GM23338 (cell line): ENCODE measurements around the gene TRIM72. TPM values are rescaled to one million over a fixed set of nuclear protein-coding genes. Genes with fewer than 3 reads are reported as not detected.

ENCODE experiments used
- ATAC-seq: fragments of 200-7000 bp; cut with Tn5 transposase; 3 replicates; pipeline ENCODE4 v1.9.1; 2020
- DNase-seq: peaks from one replicate; pipeline ENCODE4 v3.0.0-alpha.2; 2015; ENCODE audit warnings: low spot score
- H2AFZ ChIP-seq: fragments of 200-600 bp; sonication (generic); 2 replicates; pipeline ENCODE4 v1.8.0; 2016; ENCODE audit warnings: antibody characterized with exemption, mild to moderate bottlenecking, moderate library complexity
- H3F3A ChIP-seq: fragments of 200-600 bp; sonication (generic); replicated peaks from 2 replicates; pipeline ENCODE4 v1.8.0; 2017; ENCODE audit warnings: antibody characterized with exemption, mixed run types, low read depth
- H3K27ac ChIP-seq: fragments of 200-600 bp; sonication (generic); 2 replicates; pipeline ENCODE4 v1.6.1; 2016; ENCODE audit warnings: low read depth
- H3K27me3 ChIP-seq: fragments of 200-600 bp; sonication (generic); 2 replicates; pipeline ENCODE4 v1.8.0; 2016; ENCODE audit warnings: mild to moderate bottlenecking, mixed run types, moderate library complexity; ENCODE audit not compliant: insufficient read depth
- H3K36me3 ChIP-seq: fragments of 200-600 bp; sonication (generic); 2 replicates; pipeline ENCODE4 v1.8.0; 2016; ENCODE audit warnings: mild to moderate bottlenecking; ENCODE audit not compliant: insufficient read depth
- H3K4me1 ChIP-seq: fragments of 200-600 bp; sonication (generic); 2 replicates; pipeline ENCODE4 v1.8.0; 2016; ENCODE audit warnings: mild to moderate bottlenecking, moderate library complexity; ENCODE audit not compliant: insufficient read depth
- H3K4me2 ChIP-seq: fragments of 200-600 bp; sonication (generic); 2 replicates; pipeline ENCODE4 v1.7.1; 2017; ENCODE audit warnings: mixed run types
- H3K4me3 ChIP-seq: fragments of 200-600 bp; sonication (generic); 2 replicates; pipeline ENCODE4 v1.6.1; 2016; ENCODE audit warnings: mixed run types
- H3K79me2 ChIP-seq: fragments of 200-600 bp; sonication (generic); replicated peaks from 2 replicates; pipeline ENCODE4 v1.8.0; 2017; ENCODE audit warnings: mild to moderate bottlenecking; ENCODE audit not compliant: insufficient read depth
- H3K9me2 ChIP-seq: fragments of 200-600 bp; sonication (generic); 2 replicates; pipeline ENCODE4 v1.8.0; 2017; ENCODE audit not compliant: insufficient read depth
- H4K20me1 ChIP-seq: fragments of 200-600 bp; sonication (generic); replicated peaks from 2 replicates; pipeline ENCODE4 v1.8.0; 2017; ENCODE audit warnings: mild to moderate bottlenecking; ENCODE audit not compliant: insufficient read depth
- H3K27ac Mint-ChIP-seq: 2 replicates; pipeline ENCODE4 v1.8.0; 2020; ENCODE audit warnings: inconsistent platforms, mild to moderate bottlenecking, moderate library complexity, mixed read lengths
- H3K27me3 Mint-ChIP-seq: 3 replicates; pipeline ENCODE4 v1.8.0; 2022; ENCODE audit warnings: low read depth, mild to moderate bottlenecking, moderate library complexity, mixed read lengths, inconsistent platforms; ENCODE audit not compliant: insufficient read depth, poor library complexity
- H3K36me3 Mint-ChIP-seq: 3 replicates; pipeline ENCODE4 v1.8.0; 2021; ENCODE audit warnings: low read depth, mild to moderate bottlenecking, inconsistent platforms, moderate library complexity, mixed read lengths
- H3K4me1 Mint-ChIP-seq: 3 replicates; pipeline ENCODE4 v1.8.0; 2020; ENCODE audit warnings: mild to moderate bottlenecking, inconsistent platforms, mixed read lengths
- H3K4me3 Mint-ChIP-seq: 3 replicates; pipeline ENCODE4 v1.8.0; 2021; ENCODE audit warnings: moderate library complexity, mild to moderate bottlenecking, inconsistent platforms, mixed read lengths
- H3K9me3 Mint-ChIP-seq: 3 replicates; pipeline ENCODE4 v1.8.0; 2020; ENCODE audit warnings: moderate library complexity, mild to moderate bottlenecking, inconsistent platforms, mixed read lengths
- ETS1 ChIP-seq: IDR thresholded peaks from 2 replicates; pipeline ENCODE4 v1.6.1; 2016; ENCODE audit warnings: antibody characterized with exemption
- EZH2 ChIP-seq: fragments of 200-600 bp; sonication (generic); IDR thresholded peaks from one replicate; pipeline ENCODE4 v1.8.0; 2017; ENCODE audit warnings: antibody characterized with exemption, mild to moderate bottlenecking, low read depth; ENCODE audit not compliant: unreplicated experiment
- ZNF114 ChIP-seq: fragments of 250-450 bp; sonication (Bioruptor Pico); IDR thresholded peaks from 2 replicates; pipeline ENCODE4 v1.5.0; 2020; ENCODE audit warnings: mild to moderate bottlenecking, moderate library complexity
- polyA plus RNA-seq: library from polyadenylated mRNA; unstranded; fragments of >200 nt; fragmentation: Nextera tagmentation; extraction: Ambion mirVana; gene quantifications from 2 replicates; pipeline ENCODE4 v1.2.1, GENCODE V29; 2016
- total RNA-seq: library from RNA; depleted of rRNA; stranded (reverse); fragments of >200 nt; shearing (Covaris generic); gene quantifications from 2 replicates; pipeline ENCODE4 v1.2.3, GENCODE V29; 2014
- TF ChIP-seq, protein P1 (sequence below): fragments of 250-450 bp; sonication (Bioruptor Pico); IDR thresholded peaks from 2 replicates; pipeline ENCODE4 v1.5.0; 2020; ENCODE audit warnings: mild to moderate bottlenecking, moderate library complexity

The TRIM72 gene
- total and polyA plus RNA-seq, 2 experiments from 2014 or later, result 0.81 to 1.3 TPM

- Mint-ChIP-seq H3K4me1 (peaks cover 12% of the 10 kb centered on the region), H3K27ac (no peak overlapping the region), H3K4me3 (no peak overlapping the region), H3K27me3 (peaks cover 21% of the 10 kb centered on the region), H3K9me3 (no peaks in the 10 kb centered on the region; the same call in 2 of the 3 replicates), H3K36me3 (peaks cover 2% of the 10 kb centered on the region; the same call in 2 of the 3 replicates)
- no peaks in the 10 kb centered on the region for H3K79me2 ChIP-seq
- DNase-seq, result no peak
- H3K9me2 ChIP-seq, result no peaks in the 10 kb centered on the region
- H3K27ac ChIP-seq, result no peak overlapping the region
- H3F3A ChIP-seq, result peaks cover 24% of the 10 kb centered on the region
- no peak overlapping the region for H3K4me2 ChIP-seq
- no peak overlapping the region for H2AFZ ChIP-seq
- H3K27me3 ChIP-seq, result peaks cover 11% of the 10 kb centered on the region
- no peak for ATAC-seq
- peaks cover 16% of the 10 kb centered on the region for H3K4me1 ChIP-seq
- H3K36me3 ChIP-seq, result no peaks in the 10 kb centered on the region
- TF ChIP-seq, protein P1, sequence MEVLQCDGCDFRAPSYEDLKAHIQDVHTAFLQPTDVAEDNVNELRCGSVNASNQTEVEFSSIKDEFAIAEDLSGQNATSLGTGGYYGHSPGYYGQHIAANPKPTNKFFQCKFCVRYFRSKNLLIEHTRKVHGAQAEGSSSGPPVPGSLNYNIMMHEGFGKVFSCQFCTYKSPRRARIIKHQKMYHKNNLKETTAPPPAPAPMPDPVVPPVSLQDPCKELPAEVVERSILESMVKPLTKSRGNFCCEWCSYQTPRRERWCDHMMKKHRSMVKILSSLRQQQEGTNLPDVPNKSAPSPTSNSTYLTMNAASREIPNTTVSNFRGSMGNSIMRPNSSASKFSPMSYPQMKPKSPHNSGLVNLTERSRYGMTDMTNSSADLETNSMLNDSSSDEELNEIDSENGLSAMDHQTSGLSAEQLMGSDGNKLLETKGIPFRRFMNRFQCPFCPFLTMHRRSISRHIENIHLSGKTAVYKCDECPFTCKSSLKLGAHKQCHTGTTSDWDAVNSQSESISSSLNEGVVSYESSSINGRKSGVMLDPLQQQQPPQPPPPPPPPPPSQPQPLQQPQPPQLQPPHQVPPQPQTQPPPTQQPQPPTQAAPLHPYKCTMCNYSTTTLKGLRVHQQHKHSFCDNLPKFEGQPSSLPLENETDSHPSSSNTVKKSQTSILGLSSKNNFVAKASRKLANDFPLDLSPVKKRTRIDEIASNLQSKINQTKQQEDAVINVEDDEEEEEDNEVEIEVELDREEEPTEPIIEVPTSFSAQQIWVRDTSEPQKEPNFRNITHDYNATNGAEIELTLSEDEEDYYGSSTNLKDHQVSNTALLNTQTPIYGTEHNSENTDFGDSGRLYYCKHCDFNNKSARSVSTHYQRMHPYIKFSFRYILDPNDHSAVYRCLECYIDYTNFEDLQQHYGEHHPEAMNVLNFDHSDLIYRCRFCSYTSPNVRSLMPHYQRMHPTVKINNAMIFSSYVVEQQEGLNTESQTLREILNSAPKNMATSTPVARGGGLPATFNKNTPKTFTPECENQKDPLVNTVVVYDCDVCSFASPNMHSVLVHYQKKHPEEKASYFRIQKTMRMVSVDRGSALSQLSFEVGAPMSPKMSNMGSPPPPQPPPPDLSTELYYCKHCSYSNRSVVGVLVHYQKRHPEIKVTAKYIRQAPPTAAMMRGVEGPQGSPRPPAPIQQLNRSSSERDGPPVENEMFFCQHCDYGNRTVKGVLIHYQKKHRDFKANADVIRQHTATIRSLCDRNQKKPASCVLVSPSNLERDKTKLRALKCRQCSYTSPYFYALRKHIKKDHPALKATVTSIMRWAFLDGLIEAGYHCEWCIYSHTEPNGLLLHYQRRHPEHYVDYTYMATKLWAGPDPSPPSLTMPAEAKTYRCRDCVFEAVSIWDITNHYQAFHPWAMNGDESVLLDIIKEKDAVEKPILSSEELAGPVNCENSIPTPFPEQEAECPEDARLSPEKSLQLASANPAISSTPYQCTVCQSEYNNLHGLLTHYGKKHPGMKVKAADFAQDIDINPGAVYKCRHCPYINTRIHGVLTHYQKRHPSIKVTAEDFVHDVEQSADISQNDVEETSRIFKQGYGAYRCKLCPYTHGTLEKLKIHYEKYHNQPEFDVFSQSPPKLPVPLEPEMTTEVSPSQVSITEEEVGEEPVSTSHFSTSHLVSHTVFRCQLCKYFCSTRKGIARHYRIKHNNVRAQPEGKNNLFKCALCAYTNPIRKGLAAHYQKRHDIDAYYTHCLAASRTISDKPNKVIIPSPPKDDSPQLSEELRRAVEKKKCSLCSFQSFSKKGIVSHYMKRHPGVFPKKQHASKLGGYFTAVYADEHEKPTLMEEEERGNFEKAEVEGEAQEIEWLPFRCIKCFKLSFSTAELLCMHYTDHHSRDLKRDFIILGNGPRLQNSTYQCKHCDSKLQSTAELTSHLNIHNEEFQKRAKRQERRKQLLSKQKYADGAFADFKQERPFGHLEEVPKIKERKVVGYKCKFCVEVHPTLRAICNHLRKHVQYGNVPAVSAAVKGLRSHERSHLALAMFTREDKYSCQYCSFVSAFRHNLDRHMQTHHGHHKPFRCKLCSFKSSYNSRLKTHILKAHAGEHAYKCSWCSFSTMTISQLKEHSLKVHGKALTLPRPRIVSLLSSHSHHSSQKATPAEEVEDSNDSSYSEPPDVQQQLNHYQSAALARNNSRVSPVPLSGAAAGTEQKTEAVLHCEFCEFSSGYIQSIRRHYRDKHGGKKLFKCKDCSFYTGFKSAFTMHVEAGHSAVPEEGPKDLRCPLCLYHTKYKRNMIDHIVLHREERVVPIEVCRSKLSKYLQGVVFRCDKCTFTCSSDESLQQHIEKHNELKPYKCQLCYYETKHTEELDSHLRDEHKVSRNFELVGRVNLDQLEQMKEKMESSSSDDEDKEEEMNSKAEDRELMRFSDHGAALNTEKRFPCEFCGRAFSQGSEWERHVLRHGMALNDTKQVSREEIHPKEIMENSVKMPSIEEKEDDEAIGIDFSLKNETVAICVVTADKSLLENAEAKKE, result no peak
- no peak for TF ChIP-seq EZH2
- 0 out of 2 replicates have a peak, but pooled peaks cover 9% of the 10 kb centered on the region for H4K20me1 ChIP-seq
- H3K4me3 ChIP-seq, result no peak overlapping the region
These were observed 8.8 kb upstream of the TRIM72 start for GRCh38 chr16:31204871-31205666.

DNA sequence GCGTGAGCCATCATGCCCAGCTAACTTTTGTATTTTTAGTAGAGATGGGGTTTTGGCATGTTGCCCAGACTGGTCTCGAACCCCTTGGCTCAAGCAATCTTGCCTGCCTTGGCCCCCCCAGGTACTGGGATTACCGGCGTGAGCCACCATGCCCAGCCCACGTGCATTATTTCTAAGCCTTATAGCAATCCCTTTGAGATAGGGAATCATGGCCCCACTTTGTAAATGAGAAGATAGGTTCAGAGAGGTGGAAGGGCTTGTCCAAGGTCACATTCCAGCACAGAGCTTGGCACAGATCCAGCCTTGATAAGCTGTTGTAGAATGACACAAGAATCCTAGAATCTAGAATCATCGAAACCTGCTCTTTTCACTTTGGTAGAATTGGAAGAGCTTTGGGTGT lies 7.1 kb upstream of the TRIM72 start:
- H3K4me3 Mint-ChIP-seq, result no peak overlapping the region
- Histone ChIP-seq H3K36me3 (no peaks in the 10 kb centered on the region), H3K27me3 (peaks cover 11% of the 10 kb centered on the region)
- TF ChIP-seq ETS1 (no peak), ZNF114 (CRISPR knock-in tag) (no peak)

More for the DNA sequence above, 7.1 kb upstream of the TRIM72 start:
- peaks cover 4% of the 10 kb centered on the region; the same call in 2 of the 3 replicates for H3K4me1 Mint-ChIP-seq
- no peak for DNase-seq
- no peaks in the 10 kb centered on the region for H3K79me2 ChIP-seq
- H3K4me3 ChIP-seq, result no peak overlapping the region
- no peaks in the 10 kb centered on the region for H3K9me2 ChIP-seq
- no peak overlapping the region for H3K4me2 ChIP-seq
- no peaks in the 10 kb centered on the region for H4K20me1 ChIP-seq
- H3K27me3 Mint-ChIP-seq, result peaks cover 15% of the 10 kb centered on the region
- peaks cover 5% of the 10 kb centered on the region for H3K4me1 ChIP-seq
- no peaks in the 10 kb centered on the region for H3K9me3 Mint-ChIP-seq
- ATAC-seq, result no peak
- H3K27ac ChIP-seq, result no peak overlapping the region
- H3K36me3 Mint-ChIP-seq, result no peaks in the 10 kb centered on the region
- no peak overlapping the region for H3K27ac Mint-ChIP-seq
- H2AFZ ChIP-seq, result no peak overlapping the region
- H3F3A ChIP-seq, result peaks cover 8% of the 10 kb centered on the region
